A673 (cell line): ENCODE data around the gene ATP1A2. TPM values are rescaled to one million over a fixed set of nuclear protein-coding genes. Genes with fewer than 3 reads are reported as not detected.

Source experiments
- BruUV-seq: library from RNA; stranded (reverse); fragments of 400-500 nt; replicated peaks from 2 replicates; lab custom pipeline; 2021; lab: Mats Ljungman, UMichigan
- CTCF ChIA-PET: fragments of 300-600 bp; sonication (Branson Sonifier 250); formaldehyde crosslinking; loops from one replicate; lab custom pipeline; 2022; ENCODE audit warnings: antibody characterized with exemption; lab: Charles Lee
- POLR2A ChIA-PET: fragments of 300-600 bp; sonication (Branson Sonifier 250); formaldehyde crosslinking; loops from one replicate; lab custom pipeline; 2022; ENCODE audit warnings: antibody characterized with exemption; ENCODE audit not compliant: low non-redundant PET; lab: Charles Lee
- DNase-seq: peaks from one replicate; pipeline ENCODE4 v3.0.0-alpha.2; 2015; ENCODE audit warnings: low spot score
- H3K27ac ChIP-seq: fragments of 200-600 bp; sonication (generic); 2 replicates; pipeline ENCODE4 v1.5.1; 2016; ENCODE audit warnings: mixed run types, low read depth, mild to moderate bottlenecking, mixed read lengths, antibody characterized with exemption, low read length; ENCODE audit not compliant: poor library complexity, severe bottlenecking
- H3K27me3 ChIP-seq: fragments of 200-600 bp; sonication (generic); replicated peaks from 2 replicates; pipeline ENCODE4 v1.6.1; 2017; ENCODE audit warnings: mixed run types, low read depth, mild to moderate bottlenecking, mixed read lengths, antibody characterized with exemption, low read length; ENCODE audit not compliant: insufficient read depth, poor library complexity
- H3K36me3 ChIP-seq: fragments of 200-600 bp; sonication (generic); 2 replicates; pipeline ENCODE4 v1.6.1; 2016; ENCODE audit warnings: mixed run types, mild to moderate bottlenecking, mixed read lengths, antibody characterized with exemption, low read length; ENCODE audit not compliant: insufficient read depth, poor library complexity, severe bottlenecking
- H3K4me1 ChIP-seq: fragments of 200-600 bp; sonication (generic); 2 replicates; pipeline ENCODE4 v1.6.1; 2017; ENCODE audit warnings: mixed run types, mild to moderate bottlenecking, mixed read lengths, antibody characterized with exemption, low read length; ENCODE audit not compliant: insufficient read depth, poor library complexity, severe bottlenecking
- H3K4me3 ChIP-seq: fragments of 200-600 bp; sonication (generic); 2 replicates; pipeline ENCODE4 v1.5.1; 2016; ENCODE audit warnings: low read depth, mixed run types, mild to moderate bottlenecking, mixed read lengths, low read length; ENCODE audit not compliant: poor library complexity, severe bottlenecking
- H3K9me3 ChIP-seq: fragments of 200-600 bp; sonication (generic); 2 replicates; pipeline ENCODE4 v1.6.1; 2016; ENCODE audit warnings: mixed run types, low read depth, mild to moderate bottlenecking, mixed read lengths, antibody characterized with exemption, low read length; ENCODE audit not compliant: poor library complexity, severe bottlenecking
- CTCF ChIP-seq: fragments of 300-800, 200-600 bp; sonication (generic); conservative IDR thresholded peaks from 2 replicates; pipeline ENCODE4 v1.5.1; 2017; ENCODE audit warnings: low read depth, mild to moderate bottlenecking, antibody characterized with exemption, low read length, moderate library complexity, mixed read lengths
- EZH2 ChIP-seq: fragments of 200-600 bp; sonication (generic); IDR thresholded peaks from 2 replicates; pipeline ENCODE4 v1.6.1; 2017; ENCODE audit warnings: borderline replicate concordance, low read depth, mild to moderate bottlenecking, mixed read lengths, antibody characterized with exemption, low read length; ENCODE audit not compliant: poor library complexity, severe bottlenecking
- intact Hi-C: fragments of 100-400 bp; cut with micrococcal nuclease; formaldehyde crosslinking; loops from one replicate; pipeline ENCODE4 v1.10.0; 2022; ENCODE audit not compliant: unreplicated experiment
- total RNA-seq: library from RNA; stranded (reverse); gene quantifications from 2 replicates; pipeline ENCODE4 v1.2.3, GENCODE V29; 2021

The ATP1A2 gene
- total RNA-seq, 1 experiment from 2014 or later, result not detected

- Histone ChIP-seq H3K36me3 (no peaks in the 10 kb centered on the region), H3K9me3 (no peaks in the 10 kb centered on the region), H3K27ac (no peak overlapping the region), H3K27me3 (peaks cover 47% of the 10 kb centered on the region), H3K4me3 (no peak overlapping the region), H3K4me1 (no peaks in the 10 kb centered on the region)
- TF ChIP-seq CTCF (no peak), EZH2 (peak; percentile 9)
- ChIA-PET CTCF (interaction anchor here (1.1 to 1.4 kb wide), 2 partner anchors 35 to 75 kb away, joined by 4 to 5 read pairs; no protein-coding TSS in a partner anchor), POLR2A (interaction anchor here (0.5 kb wide), 1 partner anchor 299 kb away, joined by 3 read pairs; no protein-coding TSS in a partner anchor)
- DNase-seq, result no peak
- intact Hi-C loops, result no loop called here
- no TSS peak for BruUV-seq
Observed at GRCh38 chr1:160080381-160081100, 35.0 kb upstream of the ATP1A2 start.

- no peak for TF ChIP-seq EZH2
- no peak for TF ChIP-seq CTCF
- no peaks in the 10 kb centered on the region for H3K36me3 ChIP-seq
- no peak within 1 kb of the TSS for H3K4me3 ChIP-seq
- CTCF ChIA-PET, result interaction anchor here (1.1 to 1.4 kb wide), 2 partner anchors 35 to 76 kb away, joined by 4 to 5 read pairs; no protein-coding TSS in a partner anchor
- no peaks in the 10 kb centered on the region for H3K4me1 ChIP-seq
- no peak within 1 kb of the TSS for H3K27ac ChIP-seq
- H3K27me3 ChIP-seq, result peaks cover 47% of the 10 kb centered on the region
- H3K9me3 ChIP-seq, result no peaks in the 10 kb centered on the region
- intact Hi-C loops, result no loop called here
- POLR2A ChIA-PET, result no interaction called here
- no TSS peak for BruUV-seq
- peak; percentile 35 for DNase-seq
Observed at GRCh38 chr1:160081261-160081936, 34.2 kb upstream of the ATP1A2 start, which contains the start of gene KCNJ9. Gene KCNJ9, plus strand, starts transcription at chr1:160081538. Its CDS starts 2,493 bp downstream, at chr1:160084031.

GRCh38 chr1:160082487-160082886 is 33.1 kb upstream of the ATP1A2 start:
- H3K36me3 ChIP-seq, result no peaks in the 10 kb centered on the region
- TF ChIP-seq CTCF, result no peak
- no peak for TF ChIP-seq EZH2
- ChIA-PET CTCF (no interaction called here), POLR2A (no interaction called here)
- intact Hi-C loops, result no loop called here
- H3K27me3 ChIP-seq, result peaks cover 47% of the 10 kb centered on the region
- DNase-seq, result no peak
- no peak overlapping the region for H3K27ac ChIP-seq
- no peak overlapping the region for H3K4me3 ChIP-seq
- no peaks in the 10 kb centered on the region for H3K4me1 ChIP-seq
- no TSS peak for BruUV-seq
- no peaks in the 10 kb centered on the region for H3K9me3 ChIP-seq
